ENCODE data around the gene SLC27A2. TPM values are rescaled to one million over a fixed set of nuclear protein-coding genes. Genes with fewer than 3 reads are reported as not detected.

The SLC27A2 gene
- total RNA-seq, 2 experiments from 2014 or later: not detected

- H3K9me3 ChIP-seq (ENCODE audit: low read length): no peaks in the 10 kb centered on the region
- no peak overlapping the region for H2AFZ ChIP-seq (ENCODE audit: low read length)
- H4K20me1 ChIP-seq (ENCODE audit: insufficient read depth, low read length): no peaks in the 10 kb centered on the region
- no peak overlapping the region for H3K4me3 ChIP-seq (ENCODE audit: low read depth, low read length, poor library complexity, severe bottlenecking)
- CTCF ChIA-PET (ENCODE audit: unreplicated experiment): no interaction called here
- H3K9me2 ChIP-seq (ENCODE audit: insufficient read depth, low read length): no peaks in the 10 kb centered on the region; the same call in 1 of the 2 replicates
- TF ChIP-seq EZH2phosphoT487 (IDR thresholded peaks at IDR 0.05; ENCODE audit: borderline replicate concordance, low read depth, low read length): no peak
- no peak for TF ChIP-seq CTCF (conservative IDR thresholded peaks at IDR 0.05; ENCODE audit: low read length)
- DNase-seq (ENCODE audit: low spot score): no peak
- POLR2A ChIA-PET: no interaction called here
- no TSS peak for BruUV-seq (replicated peaks)
- intact Hi-C loops (cut with micrococcal nuclease; ENCODE audit: unreplicated experiment): no loop called here
- H3K4me2 ChIP-seq (ENCODE audit: low read length): no peak overlapping the region
- no peaks in the 10 kb centered on the region for H3K4me1 ChIP-seq (ENCODE audit: insufficient read depth, low read length, poor library complexity, severe bottlenecking)
- no peaks in the 10 kb centered on the region for H3K79me2 ChIP-seq (ENCODE audit: insufficient read depth, low read depth, low read length)
- no peaks in the 10 kb centered on the region for H3K36me3 ChIP-seq (ENCODE audit: insufficient read depth, low read length)
- H3K27ac ChIP-seq (ENCODE audit: low read depth, low read length, poor library complexity, severe bottlenecking): no peak overlapping the region
Observed at GRCh38 chr15:50209809-50210208, 27.8 kb downstream of the SLC27A2 start.

- BruUV-seq (replicated peaks): no TSS peak
- Histone ChIP-seq H3K9me2 (ENCODE audit: insufficient read depth, low read length) (no peaks in the 10 kb centered on the region; the same call in 1 of the 2 replicates), H2AFZ (ENCODE audit: low read length) (no peak overlapping the region), H3K4me1 (ENCODE audit: insufficient read depth, low read length, poor library complexity, severe bottlenecking) (no peaks in the 10 kb centered on the region), H3K36me3 (ENCODE audit: insufficient read depth, low read length) (no peaks in the 10 kb centered on the region), H3K4me2 (ENCODE audit: low read length) (no peak overlapping the region), H4K20me1 (ENCODE audit: insufficient read depth, low read length) (no peaks in the 10 kb centered on the region), H3K27ac (ENCODE audit: low read depth, low read length, poor library complexity, severe bottlenecking) (no peak overlapping the region), H3K4me3 (ENCODE audit: low read depth, low read length, poor library complexity, severe bottlenecking) (no peak overlapping the region), H3K9me3 (ENCODE audit: low read length) (no peaks in the 10 kb centered on the region), H3K79me2 (ENCODE audit: insufficient read depth, low read depth, low read length) (no peaks in the 10 kb centered on the region)
- TF ChIP-seq EZH2phosphoT487 (IDR thresholded peaks at IDR 0.05; ENCODE audit: borderline replicate concordance, low read depth, low read length) (no peak), CTCF (conservative IDR thresholded peaks at IDR 0.05; ENCODE audit: low read length) (no peak)
- ChIA-PET CTCF (ENCODE audit: unreplicated experiment) (no interaction called here), POLR2A (no interaction called here)
- intact Hi-C loops (cut with micrococcal nuclease; ENCODE audit: unreplicated experiment): no loop called here
- DNase-seq (ENCODE audit: low spot score): no peak
Observed at GRCh38 chr15:50210462-50211157, 28.6 kb downstream of the SLC27A2 start.

- POLR2A ChIA-PET: interaction anchor here (0.7 kb wide), 1 partner anchor 34 kb away, joined by 4 read pairs; no protein-coding TSS in a partner anchor
- no peak overlapping the region for H3K4me2 ChIP-seq (ENCODE audit: low read length)
- no TSS peak for BruUV-seq (replicated peaks)
- no peaks in the 10 kb centered on the region for H4K20me1 ChIP-seq (ENCODE audit: insufficient read depth, low read length)
- no peak overlapping the region for H3K27ac ChIP-seq (ENCODE audit: low read depth, low read length, poor library complexity, severe bottlenecking)
- DNase-seq (ENCODE audit: low spot score): no peak
- H3K4me1 ChIP-seq (ENCODE audit: insufficient read depth, low read length, poor library complexity, severe bottlenecking): no peaks in the 10 kb centered on the region
- H3K36me3 ChIP-seq (ENCODE audit: insufficient read depth, low read length): no peaks in the 10 kb centered on the region
- H3K79me2 ChIP-seq (ENCODE audit: insufficient read depth, low read depth, low read length): no peaks in the 10 kb centered on the region
- H2AFZ ChIP-seq (ENCODE audit: low read length): no peak overlapping the region
- no peaks in the 10 kb centered on the region for H3K9me3 ChIP-seq (ENCODE audit: low read length)
- TF ChIP-seq EZH2phosphoT487 (IDR thresholded peaks at IDR 0.05; ENCODE audit: borderline replicate concordance, low read depth, low read length) (no peak), CTCF (conservative IDR thresholded peaks at IDR 0.05; ENCODE audit: low read length) (no peak)
- intact Hi-C loops (cut with micrococcal nuclease; ENCODE audit: unreplicated experiment): no loop called here
- CTCF ChIA-PET (ENCODE audit: unreplicated experiment): no interaction called here
- no peak overlapping the region for H3K4me3 ChIP-seq (ENCODE audit: low read depth, low read length, poor library complexity, severe bottlenecking)
- H3K9me2 ChIP-seq (ENCODE audit: insufficient read depth, low read length): no peaks in the 10 kb centered on the region
Observed at GRCh38 chr15:50218291-50218690, 36.3 kb downstream of the SLC27A2 start.
